GM21447 (cell line): ENCODE measurements around the gene FKBP10.
A peak's percentile ranks its signal among the peaks of the same experiment; 100 is the strongest.
"Not testable (repeated sequence)": the region's sequence is repeated elsewhere in the genome, so short reads cannot be mapped to it uniquely, and the experiment has no call there.

Experiments used
- ATAC-seq: cut with Tn5 transposase; IDR thresholded peaks from one replicate; pipeline ENCODE4 v1.9.1; 2021; ENCODE audit not compliant: unreplicated experiment

The FKBP10 gene

GRCh38 chr17:41812381-41813151 is at the start of gene FKBP10:
Gene FKBP10, plus strand, starts transcription at chr17:41813004. Its CDS starts 31 bp downstream, at chr17:41813035.
- ATAC-seq: peak; percentile 8

- ATAC-seq: no peak
These were observed 49.5 kb upstream of the FKBP10 start for GRCh38 chr17:41763327-41763726.

- ATAC-seq: no peak
These were observed 46.7 kb upstream of the FKBP10 start for GRCh38 chr17:41766135-41766534.

- ATAC-seq: no peak
These were observed 45.3 kb upstream of the FKBP10 start for GRCh38 chr17:41767324-41768042.

- ATAC-seq: no peak
These were observed 44.0 kb upstream of the FKBP10 start for GRCh38 chr17:41768682-41769288.

- no peak for ATAC-seq
These were observed 43.4 kb upstream of the FKBP10 start for GRCh38 chr17:41769346-41769862.

- no peak for ATAC-seq
These were observed 42.8 kb upstream of the FKBP10 start for GRCh38 chr17:41769985-41770384.

GRCh38 chr17:41771389-41772206 is 41.2 kb upstream of the FKBP10 start:
- no peak for ATAC-seq

- ATAC-seq: no peak
These were observed 40.6 kb upstream of the FKBP10 start for GRCh38 chr17:41772218-41772585.

GRCh38 chr17:41772586-41773189 is 40.1 kb upstream of the FKBP10 start:
- ATAC-seq: no peak

GRCh38 chr17:41773190-41773588 is 39.6 kb upstream of the FKBP10 start:
- ATAC-seq: no peak

GRCh38 chr17:41773731-41774193 is 39.0 kb upstream of the FKBP10 start:
- ATAC-seq: no peak

GRCh38 chr17:41775394-41776226 is 37.2 kb upstream of the FKBP10 start:
- ATAC-seq: no peak

GRCh38 chr17:41776262-41776900 is 36.4 kb upstream of the FKBP10 start:
- not testable (repeated sequence) for ATAC-seq

- ATAC-seq: no peak
These were observed 35.6 kb upstream of the FKBP10 start for GRCh38 chr17:41777157-41777573.

- ATAC-seq: no peak
These were observed 35.1 kb upstream of the FKBP10 start for GRCh38 chr17:41777574-41778188.

GRCh38 chr17:41779954-41780353 is 32.9 kb upstream of the FKBP10 start:
- ATAC-seq: no peak

- ATAC-seq: no peak
These were observed 31.2 kb upstream of the FKBP10 start for GRCh38 chr17:41781404-41782110.
